HepG2 (cell line): ENCODE measurements around the gene SIX4. TPM values are rescaled to one million over a fixed set of nuclear protein-coding genes. Genes with fewer than 3 reads are reported as not detected.

Experiments used
- ARNT ChIP-seq: fragments of 450-650 bp; IDR thresholded peaks from 2 replicates; pipeline ENCODE4 v1.6.1; 2017
- CCAR2 ChIP-seq: fragments of 200-400 bp; formaldehyde crosslinking; optimal IDR thresholded peaks from 2 replicates; pipeline ENCODE3; 2018; ENCODE audit warnings: low read depth, mild to moderate bottlenecking, low read length, moderate library complexity
- NFYC ChIP-seq: IDR thresholded peaks from 2 replicates; pipeline ENCODE4 v1.6.1; 2016; ENCODE audit warnings: missing genetic modification reagents, missing compliant biosample characterization
- ZNF124 ChIP-seq: sonication (generic); formaldehyde crosslinking; IDR thresholded peaks from 2 replicates; pipeline ENCODE4 v1.4.0; 2020; ENCODE audit warnings: missing genetic modification reagents
- ZNF180 ChIP-seq: sonication (generic); formaldehyde crosslinking; IDR thresholded peaks from 2 replicates; pipeline ENCODE4 v1.4.0; 2020; ENCODE audit warnings: low read depth, missing genetic modification reagents, borderline replicate concordance
- ZNF781 ChIP-seq: sonication (generic); formaldehyde crosslinking; IDR thresholded peaks from 2 replicates; pipeline ENCODE4 v1.5.1; 2020; ENCODE audit warnings: borderline replicate concordance, mild to moderate bottlenecking, missing genetic modification reagents; ENCODE audit errors: not compliant biosample characterization
- polyA plus RNA-seq, 8 experiments: library from polyadenylated mRNA; depleted of rRNA in 3 of 8; stranded (reverse) in 7 of 8; unstranded in 1 of 8; fragments of >200 nt; fragmentation: Illumina TruSeq in 4 of 8; extraction: Trizol in 4 of 8; gene quantifications; 2 replicates each; pipeline versions ENCODE4 v1.2.1 to v1.2.3, GENCODE V29; 2011 to 2016; ENCODE audit warnings: low read depth in 4 of 8, missing spikeins in 1 of 8, mixed read lengths in 1 of 8; ENCODE audit not compliant: insufficient read depth in 1 of 8
- total RNA-seq, 5 experiments: library from RNA; depleted of rRNA; stranded (reverse); fragments of >200 nt; fragmentation: Illumina TruSeq; extraction: Trizol; gene quantifications; 2 replicates each; pipeline ENCODE4 v1.2.3, GENCODE V29; 2016; ENCODE audit warnings: low read depth in 1 of 5
- TF ChIP-seq, protein P1 (sequence below): IDR thresholded peaks from 2 replicates; pipeline ENCODE4 v1.6.1; 2016; ENCODE audit warnings: missing biosample characterization, missing genetic modification reagents, low read depth
- TF ChIP-seq, protein P2 (sequence below): IDR thresholded peaks from 2 replicates; pipeline ENCODE4 v1.6.1; 2016; ENCODE audit warnings: low read depth, borderline replicate concordance
- TF ChIP-seq, protein P3 (sequence below): sonication (generic); formaldehyde crosslinking; IDR thresholded peaks from 2 replicates; pipeline ENCODE4 v1.4.0; 2020; ENCODE audit warnings: mild to moderate bottlenecking, missing genetic modification reagents
- TF ChIP-seq, protein P4 (sequence below): sonication (generic); formaldehyde crosslinking; IDR thresholded peaks from 2 replicates; pipeline ENCODE4 v1.5.0; 2020; ENCODE audit warnings: missing genetic modification reagents
- TF ChIP-seq, protein P5 (sequence below), 2 experiments: fragments of 450-650 bp in 1 of 2; sonication (generic) in 1 of 2; formaldehyde crosslinking in 1 of 2; IDR thresholded peaks; 2 replicates each; pipeline versions ENCODE4 v1.6.1 to v1.8.0; 2016 to 2022; ENCODE audit warnings: antibody characterized with exemption in 1 of 2, mild to moderate bottlenecking in 1 of 2, missing genetic modification reagents in 1 of 2
- TF ChIP-seq, protein P6 (sequence below): IDR thresholded peaks from 2 replicates; pipeline ENCODE4 v1.6.1; 2018; ENCODE audit warnings: missing genetic modification reagents

Gene SIX4
- total and polyA plus RNA-seq, 2 of the 13 experiments (the other 11 are each of a cell fraction or from before 2014, with no cell fraction given) = 5.0 to 6.0 TPM

DNA sequence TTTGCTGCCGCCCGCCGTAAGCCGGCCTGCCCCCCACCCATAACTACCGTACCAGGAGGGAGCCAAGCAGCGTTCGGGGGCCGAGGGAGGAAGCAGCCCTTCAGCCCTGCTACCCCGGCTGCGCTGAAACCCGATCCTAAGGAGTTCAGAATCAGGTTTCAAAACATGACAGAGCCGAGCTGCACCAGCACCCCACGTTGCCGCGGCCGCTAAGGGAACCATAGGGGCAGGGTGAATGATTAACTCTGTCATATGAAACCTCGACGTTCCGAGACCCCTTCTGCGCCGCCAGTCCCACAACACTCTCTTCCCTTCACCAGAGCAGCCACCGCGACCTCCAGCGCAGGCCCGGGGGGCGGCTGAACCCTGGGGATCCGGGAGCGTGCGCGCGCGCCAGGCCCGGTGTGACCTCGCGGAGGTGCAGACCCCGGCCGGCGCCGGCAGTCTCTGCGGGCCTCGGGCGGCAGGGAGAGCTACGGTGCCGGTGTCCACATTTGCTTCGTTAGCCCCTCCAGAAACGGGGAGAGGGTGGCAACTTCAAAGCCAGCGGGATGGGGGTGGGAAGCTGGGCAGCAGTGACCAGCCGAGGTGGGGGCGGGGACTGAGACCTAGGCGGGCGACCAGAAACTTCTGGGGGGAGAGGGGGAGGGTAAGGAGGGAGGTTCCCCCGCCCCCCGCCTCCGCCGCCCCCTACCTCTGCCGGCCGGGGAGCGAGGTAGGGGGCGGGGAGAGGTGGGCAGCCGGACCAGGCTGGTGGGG, 1.6 kb downstream of the SIX4 start (continued):
- TF ChIP-seq, protein P1, sequence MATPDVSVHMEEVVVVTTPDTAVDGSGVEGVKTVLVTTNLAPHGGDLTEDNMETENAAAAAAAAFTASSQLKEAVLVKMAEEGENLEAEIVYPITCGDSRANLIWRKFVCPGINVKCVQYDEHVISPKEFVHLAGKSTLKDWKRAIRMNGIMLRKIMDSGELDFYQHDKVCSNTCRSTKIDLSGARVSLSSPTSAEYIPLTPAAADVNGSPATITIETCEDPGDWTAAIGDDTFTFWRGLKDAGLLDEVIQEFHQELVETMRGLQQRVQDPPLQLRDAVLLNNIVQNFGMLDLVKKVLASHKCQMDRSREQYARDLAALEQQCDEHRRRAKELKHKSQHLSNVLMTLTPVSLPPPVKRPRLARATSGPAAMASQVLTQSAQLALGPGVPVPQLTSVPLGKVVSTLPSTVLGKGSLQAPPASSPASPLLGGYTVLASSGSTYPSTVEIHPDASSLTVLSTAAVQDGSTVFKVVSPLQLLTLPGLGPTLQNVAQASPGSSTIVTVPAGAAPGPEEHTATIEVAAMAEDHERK (CRISPR knock-in tag) = no peak
- TF ChIP-seq NFYC (CRISPR knock-in tag) (no peak), ZNF781 (CRISPR knock-in tag) (no peak), CCAR2 (no peak), ZNF180 (no peak), ARNT (no peak), ZNF124 (no peak)
- TF ChIP-seq, protein P2, sequence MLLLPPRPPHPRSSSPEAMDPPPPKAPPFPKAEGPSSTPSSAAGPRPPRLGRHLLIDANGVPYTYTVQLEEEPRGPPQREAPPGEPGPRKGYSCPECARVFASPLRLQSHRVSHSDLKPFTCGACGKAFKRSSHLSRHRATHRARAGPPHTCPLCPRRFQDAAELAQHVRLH (CRISPR knock-in tag) = no peak; the same call in 1 of the 2 replicates
- TF ChIP-seq, protein P3, sequence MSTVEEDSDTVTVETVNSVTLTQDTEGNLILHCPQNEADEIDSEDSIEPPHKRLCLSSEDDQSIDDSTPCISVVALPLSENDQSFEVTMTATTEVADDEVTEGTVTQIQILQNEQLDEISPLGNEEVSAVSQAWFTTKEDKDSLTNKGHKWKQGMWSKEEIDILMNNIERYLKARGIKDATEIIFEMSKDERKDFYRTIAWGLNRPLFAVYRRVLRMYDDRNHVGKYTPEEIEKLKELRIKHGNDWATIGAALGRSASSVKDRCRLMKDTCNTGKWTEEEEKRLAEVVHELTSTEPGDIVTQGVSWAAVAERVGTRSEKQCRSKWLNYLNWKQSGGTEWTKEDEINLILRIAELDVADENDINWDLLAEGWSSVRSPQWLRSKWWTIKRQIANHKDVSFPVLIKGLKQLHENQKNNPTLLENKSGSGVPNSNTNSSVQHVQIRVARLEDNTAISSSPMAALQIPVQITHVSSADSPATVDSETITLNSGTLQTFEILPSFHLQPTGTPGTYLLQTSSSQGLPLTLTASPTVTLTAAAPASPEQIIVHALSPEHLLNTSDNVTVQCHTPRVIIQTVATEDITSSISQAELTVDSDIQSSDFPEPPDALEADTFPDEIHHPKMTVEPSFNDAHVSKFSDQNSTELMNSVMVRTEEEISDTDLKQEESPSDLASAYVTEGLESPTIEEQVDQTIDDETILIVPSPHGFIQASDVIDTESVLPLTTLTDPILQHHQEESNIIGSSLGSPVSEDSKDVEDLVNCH (CRISPR knock-in tag) = no peak
- TF ChIP-seq, protein P4, sequence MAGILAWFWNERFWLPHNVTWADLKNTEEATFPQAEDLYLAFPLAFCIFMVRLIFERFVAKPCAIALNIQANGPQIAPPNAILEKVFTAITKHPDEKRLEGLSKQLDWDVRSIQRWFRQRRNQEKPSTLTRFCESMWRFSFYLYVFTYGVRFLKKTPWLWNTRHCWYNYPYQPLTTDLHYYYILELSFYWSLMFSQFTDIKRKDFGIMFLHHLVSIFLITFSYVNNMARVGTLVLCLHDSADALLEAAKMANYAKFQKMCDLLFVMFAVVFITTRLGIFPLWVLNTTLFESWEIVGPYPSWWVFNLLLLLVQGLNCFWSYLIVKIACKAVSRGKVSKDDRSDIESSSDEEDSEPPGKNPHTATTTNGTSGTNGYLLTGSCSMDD = no peak
- TF ChIP-seq, protein P5, sequence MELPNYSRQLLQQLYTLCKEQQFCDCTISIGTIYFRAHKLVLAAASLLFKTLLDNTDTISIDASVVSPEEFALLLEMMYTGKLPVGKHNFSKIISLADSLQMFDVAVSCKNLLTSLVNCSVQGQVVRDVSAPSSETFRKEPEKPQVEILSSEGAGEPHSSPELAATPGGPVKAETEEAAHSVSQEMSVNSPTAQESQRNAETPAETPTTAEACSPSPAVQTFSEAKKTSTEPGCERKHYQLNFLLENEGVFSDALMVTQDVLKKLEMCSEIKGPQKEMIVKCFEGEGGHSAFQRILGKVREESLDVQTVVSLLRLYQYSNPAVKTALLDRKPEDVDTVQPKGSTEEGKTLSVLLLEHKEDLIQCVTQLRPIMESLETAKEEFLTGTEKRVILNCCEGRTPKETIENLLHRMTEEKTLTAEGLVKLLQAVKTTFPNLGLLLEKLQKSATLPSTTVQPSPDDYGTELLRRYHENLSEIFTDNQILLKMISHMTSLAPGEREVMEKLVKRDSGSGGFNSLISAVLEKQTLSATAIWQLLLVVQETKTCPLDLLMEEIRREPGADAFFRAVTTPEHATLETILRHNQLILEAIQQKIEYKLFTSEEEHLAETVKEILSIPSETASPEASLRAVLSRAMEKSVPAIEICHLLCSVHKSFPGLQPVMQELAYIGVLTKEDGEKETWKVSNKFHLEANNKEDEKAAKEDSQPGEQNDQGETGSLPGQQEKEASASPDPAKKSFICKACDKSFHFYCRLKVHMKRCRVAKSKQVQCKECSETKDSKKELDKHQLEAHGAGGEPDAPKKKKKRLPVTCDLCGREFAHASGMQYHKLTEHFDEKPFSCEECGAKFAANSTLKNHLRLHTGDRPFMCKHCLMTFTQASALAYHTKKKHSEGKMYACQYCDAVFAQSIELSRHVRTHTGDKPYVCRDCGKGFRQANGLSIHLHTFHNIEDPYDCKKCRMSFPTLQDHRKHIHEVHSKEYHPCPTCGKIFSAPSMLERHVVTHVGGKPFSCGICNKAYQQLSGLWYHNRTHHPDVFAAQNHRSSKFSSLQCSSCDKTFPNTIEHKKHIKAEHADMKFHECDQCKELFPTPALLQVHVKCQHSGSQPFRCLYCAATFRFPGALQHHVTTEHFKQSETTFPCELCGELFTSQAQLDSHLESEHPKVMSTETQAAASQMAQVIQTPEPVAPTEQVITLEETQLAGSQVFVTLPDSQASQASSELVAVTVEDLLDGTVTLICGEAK (IDR thresholded peaks at IDR 0.05) = no peak
- TF ChIP-seq, protein P5 (CRISPR knock-in tag; IDR thresholded peaks at IDR 0.05) = no peak
- TF ChIP-seq, protein P6, sequence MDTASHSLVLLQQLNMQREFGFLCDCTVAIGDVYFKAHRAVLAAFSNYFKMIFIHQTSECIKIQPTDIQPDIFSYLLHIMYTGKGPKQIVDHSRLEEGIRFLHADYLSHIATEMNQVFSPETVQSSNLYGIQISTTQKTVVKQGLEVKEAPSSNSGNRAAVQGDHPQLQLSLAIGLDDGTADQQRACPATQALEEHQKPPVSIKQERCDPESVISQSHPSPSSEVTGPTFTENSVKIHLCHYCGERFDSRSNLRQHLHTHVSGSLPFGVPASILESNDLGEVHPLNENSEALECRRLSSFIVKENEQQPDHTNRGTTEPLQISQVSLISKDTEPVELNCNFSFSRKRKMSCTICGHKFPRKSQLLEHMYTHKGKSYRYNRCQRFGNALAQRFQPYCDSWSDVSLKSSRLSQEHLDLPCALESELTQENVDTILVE (CRISPR knock-in tag) = no peak
